ENCODE measurements around the gene RRP15. TPM values are rescaled to one million over a fixed set of nuclear protein-coding genes. Genes with fewer than 3 reads are reported as not detected.

Gene RRP15
- total RNA-seq, 2 donors from 2014 or later: 10.9 to 25.3 TPM

DNA sequence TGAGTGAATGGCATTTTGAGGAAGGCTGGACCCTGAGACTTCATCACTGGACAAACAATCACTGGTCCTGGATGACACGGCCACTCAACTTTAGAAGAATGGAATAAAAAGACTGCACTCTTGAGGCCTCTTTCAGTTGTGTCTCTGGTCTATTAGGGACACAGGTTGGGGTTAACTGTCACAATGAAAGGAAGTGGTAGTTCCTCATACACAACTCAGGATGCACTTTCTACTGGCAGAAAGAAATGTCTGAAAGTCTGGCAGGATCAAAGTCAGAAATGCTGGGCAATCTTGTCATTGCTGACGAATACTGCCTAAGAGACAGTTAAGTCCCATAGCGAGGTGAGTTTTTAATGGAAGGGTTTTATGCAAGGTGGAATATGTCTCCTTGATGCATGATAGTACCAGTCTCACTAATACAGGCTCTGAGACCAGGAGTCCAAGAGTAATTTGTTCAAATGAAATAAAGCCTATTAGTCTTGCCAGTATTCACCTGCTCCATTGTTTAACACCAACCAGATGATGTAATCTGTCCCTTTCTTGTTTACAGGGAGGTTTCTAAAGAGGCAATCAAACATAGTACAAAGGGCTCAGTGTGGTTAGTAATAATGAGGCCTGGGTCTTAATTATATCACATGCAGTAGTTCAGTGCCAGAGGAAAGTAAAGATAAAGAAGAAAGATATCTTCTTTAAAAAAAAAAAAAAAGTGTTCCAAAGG, 11.2 kb upstream of the RRP15 start:
- Mint-ChIP-seq H3K4me1 (no peaks in the 10 kb centered on the region), H3K27me3 (no peaks in the 10 kb centered on the region), H3K4me3 (no peak overlapping the region), H3K9me3 (no peaks in the 10 kb centered on the region), H3K27ac (no peak overlapping the region), H3K36me3 (ENCODE audit: low read depth) (no peaks in the 10 kb centered on the region)
- no peak for ATAC-seq (replicated peaks)

DNA sequence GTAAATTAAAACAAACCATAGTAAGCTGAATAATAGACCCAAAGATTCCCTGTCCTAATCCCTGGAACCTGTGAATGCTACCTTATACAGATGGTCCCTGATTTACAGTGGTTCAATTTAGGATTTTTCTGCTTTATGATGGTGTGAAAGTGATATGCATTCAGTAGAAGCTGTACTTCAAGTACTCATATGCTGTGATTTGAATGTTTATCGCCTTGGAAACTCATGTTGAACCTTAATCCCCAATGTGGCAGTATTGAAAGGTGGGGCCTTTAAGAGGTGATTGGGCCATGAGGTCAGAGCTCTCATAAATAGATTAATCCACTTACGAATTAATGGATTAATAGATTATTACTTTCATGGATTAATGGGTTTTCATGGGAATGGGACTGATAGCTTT, 10.6 kb upstream of the RRP15 start:
- Mint-ChIP-seq H3K4me1 (no peaks in the 10 kb centered on the region), H3K4me3 (no peak overlapping the region), H3K9me3 (no peaks in the 10 kb centered on the region), H3K27ac (no peak overlapping the region), H3K36me3 (ENCODE audit: low read depth) (no peaks in the 10 kb centered on the region), H3K27me3 (no peaks in the 10 kb centered on the region)
- ATAC-seq (replicated peaks): no peak

DNA sequence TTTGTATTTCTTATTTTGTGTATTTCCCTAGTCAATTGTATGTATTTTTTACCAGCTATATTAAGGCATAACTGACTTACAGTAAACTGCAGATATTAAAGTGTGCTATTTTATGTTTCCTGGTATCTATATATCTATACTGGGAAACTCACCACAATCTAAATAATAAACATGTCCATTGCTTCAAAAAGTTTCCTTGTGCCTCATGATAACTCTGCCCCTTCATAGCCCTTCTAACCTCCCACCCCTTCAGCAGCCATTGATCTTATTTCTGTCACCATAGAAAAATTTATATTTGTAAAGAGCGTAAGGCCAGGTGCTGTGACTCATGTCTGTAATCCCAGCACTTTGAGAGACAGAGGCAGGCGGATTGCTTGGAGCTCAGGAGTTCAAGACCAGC, 9.3 kb upstream of the RRP15 start:
- Mint-ChIP-seq H3K27me3 (no peaks in the 10 kb centered on the region), H3K9me3 (no peaks in the 10 kb centered on the region), H3K4me3 (no peak overlapping the region), H3K4me1 (no peaks in the 10 kb centered on the region), H3K27ac (no peak overlapping the region), H3K36me3 (ENCODE audit: low read depth) (no peaks in the 10 kb centered on the region)
- no peak for ATAC-seq (replicated peaks)

DNA sequence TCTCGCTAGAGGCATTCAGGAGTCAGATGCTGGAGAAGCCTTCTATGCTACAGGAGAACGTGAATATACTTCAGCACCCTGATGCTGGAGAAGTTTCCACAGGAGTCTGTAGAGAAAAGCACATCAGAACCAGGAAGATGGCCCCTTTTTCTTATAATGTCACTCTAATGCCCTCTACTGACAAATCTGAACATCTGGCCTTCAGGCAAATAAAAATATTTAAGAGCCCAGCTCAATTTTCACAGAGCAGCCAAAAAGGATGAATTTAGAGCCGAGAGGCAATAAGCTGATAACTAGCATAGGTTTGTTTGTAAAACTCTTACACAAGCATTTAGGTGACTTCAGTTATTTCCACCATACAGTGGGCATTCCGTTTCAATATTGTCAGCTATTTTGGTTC, 3.8 kb upstream of the RRP15 start:
- Mint-ChIP-seq H3K9me3 (no peaks in the 10 kb centered on the region), H3K27me3 (peaks cover 4% of the 10 kb centered on the region), H3K4me1 (peaks cover 6% of the 10 kb centered on the region), H3K36me3 (ENCODE audit: low read depth) (peaks cover 5% of the 10 kb centered on the region), H3K4me3 (no peak overlapping the region), H3K27ac (no peak overlapping the region)
- ATAC-seq (replicated peaks): no peak

DNA sequence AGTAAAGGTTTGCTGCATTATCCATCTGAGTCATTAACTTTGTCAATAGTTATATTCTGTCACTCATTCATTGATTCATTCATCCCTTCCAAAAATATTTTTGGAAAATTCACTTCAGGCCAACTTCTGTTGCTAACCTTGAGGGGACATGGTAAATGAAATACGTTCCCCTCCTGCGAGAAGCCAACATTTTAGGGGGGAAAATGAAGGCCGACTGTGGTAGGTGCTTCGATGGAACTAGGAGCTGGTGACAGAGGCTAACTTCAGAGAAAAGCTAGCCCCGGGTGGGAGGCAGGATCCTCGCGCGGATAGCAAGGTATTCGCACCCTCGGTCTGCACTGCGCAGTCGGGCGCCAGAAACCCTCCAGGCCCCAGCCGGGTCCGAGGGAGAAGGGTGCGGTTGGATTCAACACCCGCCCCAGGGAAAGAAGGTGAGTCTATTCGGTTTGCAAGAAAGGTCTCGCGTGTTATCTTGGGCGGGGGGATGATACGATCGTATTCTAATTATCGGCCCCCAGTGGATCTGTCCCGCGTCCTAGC, 646 bp upstream of the RRP15 start:
- peak; percentile 17 for ATAC-seq (replicated peaks)
- Mint-ChIP-seq H3K27ac (peak overlapping the region; percentile 93), H3K36me3 (ENCODE audit: low read depth) (peaks cover 24% of the 10 kb centered on the region)

DNA sequence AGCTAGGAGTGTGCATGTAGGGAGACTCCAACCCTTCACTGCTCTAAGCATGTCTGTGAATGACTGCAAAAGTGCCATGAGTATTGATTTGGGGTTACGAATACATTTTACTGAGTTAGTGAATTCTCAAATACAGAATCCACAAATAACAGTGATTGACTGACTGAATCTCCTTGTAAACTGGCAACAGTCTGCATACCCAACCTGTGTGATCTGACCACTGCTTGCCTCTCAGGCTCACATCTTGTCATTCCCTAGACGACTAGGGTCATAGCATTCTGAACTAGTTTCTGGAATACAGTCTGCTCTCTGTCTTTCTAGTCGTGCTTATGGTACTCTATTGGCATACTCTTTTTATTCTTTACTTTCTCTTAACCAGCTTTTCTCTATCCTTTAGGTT, 7.4 kb downstream of the RRP15 start:
- ATAC-seq (replicated peaks): no peak

More for the DNA sequence above, 646 bp upstream of the RRP15 start:
- H3K4me3 Mint-ChIP-seq: peak overlapping the region; percentile 94
- H3K27me3 Mint-ChIP-seq: peaks cover 4% of the 10 kb centered on the region
- H3K4me1 Mint-ChIP-seq: peaks cover 10% of the 10 kb centered on the region
- no peaks in the 10 kb centered on the region for H3K9me3 Mint-ChIP-seq

DNA sequence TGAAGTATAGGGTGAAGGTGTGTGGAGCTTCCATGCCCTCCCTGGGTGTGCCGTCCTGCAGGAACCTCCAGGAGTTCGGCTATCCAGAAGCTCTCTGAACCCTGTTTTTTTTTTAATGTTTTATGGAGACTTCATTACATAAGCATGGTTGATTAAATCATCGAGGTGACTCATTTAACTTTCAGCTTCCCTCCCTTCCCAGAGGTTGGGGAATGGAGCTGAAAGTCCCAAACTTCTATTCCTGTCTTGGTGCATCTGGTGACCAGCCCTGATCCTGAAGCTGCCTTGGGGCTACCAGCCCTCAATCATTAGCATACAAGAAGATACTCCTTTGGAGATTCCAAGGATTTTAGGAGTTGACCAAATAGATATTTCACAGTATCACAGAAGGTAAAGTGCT, 9.5 kb downstream of the RRP15 start:
- H3K4me1 Mint-ChIP-seq: peaks cover 9% of the 10 kb centered on the region
- no peak overlapping the region for H3K27ac Mint-ChIP-seq
- no peaks in the 10 kb centered on the region for H3K9me3 Mint-ChIP-seq
- H3K27me3 Mint-ChIP-seq: no peaks in the 10 kb centered on the region
- ATAC-seq (replicated peaks): no peak
- no peak overlapping the region for H3K4me3 Mint-ChIP-seq
- H3K36me3 Mint-ChIP-seq (ENCODE audit: low read depth): peaks cover 41% of the 10 kb centered on the region

More for the DNA sequence above, 7.4 kb downstream of the RRP15 start:
- Mint-ChIP-seq H3K27me3 (no peaks in the 10 kb centered on the region), H3K36me3 (ENCODE audit: low read depth) (peaks cover 60% of the 10 kb centered on the region), H3K4me1 (peaks cover 9% of the 10 kb centered on the region), H3K27ac (no peak overlapping the region), H3K9me3 (no peaks in the 10 kb centered on the region), H3K4me3 (no peak overlapping the region)

DNA sequence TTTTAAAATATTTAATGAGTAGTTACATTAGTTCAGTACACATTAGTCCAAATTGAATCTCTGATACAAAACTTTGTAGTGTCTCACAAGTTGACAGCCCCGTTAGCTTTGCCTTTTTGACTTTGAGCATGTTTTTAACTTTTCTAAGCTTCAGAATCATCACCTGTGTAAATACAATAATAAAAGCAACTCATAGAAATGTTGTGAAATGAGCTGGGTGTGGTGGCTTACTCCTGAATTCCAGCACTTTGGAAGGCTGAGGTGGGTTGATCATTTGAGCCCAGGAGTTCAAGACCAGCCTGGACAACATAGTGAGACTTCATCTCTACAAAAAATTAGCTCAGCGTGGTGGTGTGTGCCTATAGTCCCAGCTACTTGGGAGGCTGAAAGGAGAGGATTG, 11.1 kb downstream of the RRP15 start:
- no peaks in the 10 kb centered on the region for H3K9me3 Mint-ChIP-seq
- H3K27ac Mint-ChIP-seq: peak overlapping the region; percentile 51
- H3K4me3 Mint-ChIP-seq: no peak overlapping the region
- no peaks in the 10 kb centered on the region for H3K27me3 Mint-ChIP-seq
- H3K36me3 Mint-ChIP-seq (ENCODE audit: low read depth): peaks cover 44% of the 10 kb centered on the region
- ATAC-seq (replicated peaks): no peak
- peaks cover 9% of the 10 kb centered on the region for H3K4me1 Mint-ChIP-seq

DNA sequence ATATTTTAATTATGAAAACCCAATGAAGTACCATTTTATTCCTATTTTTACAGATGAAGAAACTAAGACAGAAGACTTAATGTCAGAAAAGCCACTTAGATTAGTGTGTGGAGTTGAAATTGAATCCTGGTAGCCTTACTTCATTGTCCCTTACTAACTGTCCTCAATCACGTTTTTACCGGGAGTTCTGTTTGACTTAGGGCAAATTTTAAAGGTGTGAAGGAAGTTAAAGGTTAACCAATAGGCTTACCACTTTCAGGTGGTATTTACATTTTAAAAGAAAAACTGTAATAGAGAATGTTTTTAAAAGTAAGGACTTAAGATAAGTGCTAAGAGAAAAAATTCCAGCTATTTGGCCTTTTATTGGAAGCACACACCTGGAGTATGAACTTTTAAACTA, 12.4 kb downstream of the RRP15 start:
- Mint-ChIP-seq H3K36me3 (ENCODE audit: low read depth) (peaks cover 52% of the 10 kb centered on the region), H3K4me1 (peaks cover 9% of the 10 kb centered on the region), H3K27ac (peak overlapping the region; percentile 51), H3K27me3 (no peaks in the 10 kb centered on the region), H3K4me3 (no peak overlapping the region), H3K9me3 (no peaks in the 10 kb centered on the region)
- no peak for ATAC-seq (replicated peaks)

DNA sequence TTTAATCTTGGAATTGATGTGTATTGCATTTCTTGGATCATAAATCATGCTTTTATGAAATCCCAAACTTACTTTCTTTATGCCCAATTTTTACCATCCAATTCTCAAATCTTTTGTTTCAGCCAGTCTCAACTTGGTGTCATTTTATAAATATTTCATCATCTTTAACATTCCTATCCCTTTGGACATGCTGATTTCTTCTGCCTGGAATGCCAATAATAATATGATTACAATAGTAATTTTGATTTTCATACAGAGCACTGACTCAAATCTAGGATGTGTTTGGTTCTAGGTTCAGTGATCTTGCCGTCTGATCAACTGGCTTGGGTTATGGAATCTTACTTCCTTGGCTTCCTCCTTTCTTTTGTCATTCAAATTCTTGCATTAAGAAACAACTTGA, 12.8 kb downstream of the RRP15 start:
- Mint-ChIP-seq H3K4me1 (peaks cover 9% of the 10 kb centered on the region), H3K4me3 (no peak overlapping the region), H3K27ac (no peak overlapping the region), H3K27me3 (no peaks in the 10 kb centered on the region), H3K9me3 (no peaks in the 10 kb centered on the region), H3K36me3 (ENCODE audit: low read depth) (peaks cover 56% of the 10 kb centered on the region)
- ATAC-seq (replicated peaks): no peak

DNA sequence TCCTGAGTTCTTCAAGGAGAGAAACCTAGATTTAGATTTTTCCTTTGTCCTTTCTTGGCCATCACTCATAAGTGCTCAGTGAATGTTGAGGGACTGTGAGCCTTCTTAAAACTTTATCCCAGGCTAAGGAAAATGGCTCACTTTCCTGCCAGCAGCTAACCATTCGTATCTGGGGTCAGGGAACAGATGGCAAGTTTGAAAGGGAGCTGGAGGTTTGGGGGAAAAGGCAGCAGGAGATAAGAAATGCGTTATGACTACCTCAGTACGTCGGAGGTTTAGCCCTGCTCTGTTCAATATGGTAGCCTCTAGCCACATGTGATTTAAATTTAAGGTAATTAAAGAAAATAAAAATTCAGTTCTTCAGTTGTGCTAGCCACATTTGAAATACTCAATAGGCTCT, 13.3 kb downstream of the RRP15 start:
- H3K4me1 Mint-ChIP-seq: peaks cover 9% of the 10 kb centered on the region
- H3K4me3 Mint-ChIP-seq: no peak overlapping the region
- no peaks in the 10 kb centered on the region for H3K27me3 Mint-ChIP-seq
- H3K36me3 Mint-ChIP-seq (ENCODE audit: low read depth): peaks cover 60% of the 10 kb centered on the region
- H3K27ac Mint-ChIP-seq: no peak overlapping the region
- no peak for ATAC-seq (replicated peaks)
- H3K9me3 Mint-ChIP-seq: no peaks in the 10 kb centered on the region

DNA sequence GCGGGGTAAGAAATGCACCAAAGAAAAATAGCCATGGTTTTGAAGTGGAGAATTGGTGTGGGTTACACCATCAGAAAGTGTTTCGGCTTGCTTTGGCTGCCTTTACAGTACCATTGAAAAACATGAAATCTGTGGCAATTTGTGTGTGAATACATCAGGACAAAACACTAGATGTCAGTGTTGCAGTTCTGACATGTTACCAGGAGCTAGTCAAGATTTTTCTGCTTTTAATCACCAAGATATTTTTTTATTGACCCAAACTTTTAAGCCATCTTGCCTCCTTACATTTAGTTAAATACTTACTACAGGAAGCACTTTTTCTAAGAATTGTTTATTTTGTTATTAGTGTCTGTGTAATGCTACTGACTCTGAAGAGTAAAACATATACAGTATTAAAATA, 14.3 kb downstream of the RRP15 start:
- Mint-ChIP-seq H3K27me3 (no peaks in the 10 kb centered on the region), H3K4me1 (peaks cover 9% of the 10 kb centered on the region), H3K36me3 (ENCODE audit: low read depth) (peaks cover 60% of the 10 kb centered on the region), H3K9me3 (no peaks in the 10 kb centered on the region), H3K27ac (no peak overlapping the region), H3K4me3 (no peak overlapping the region)
- no peak for ATAC-seq (replicated peaks)

DNA sequence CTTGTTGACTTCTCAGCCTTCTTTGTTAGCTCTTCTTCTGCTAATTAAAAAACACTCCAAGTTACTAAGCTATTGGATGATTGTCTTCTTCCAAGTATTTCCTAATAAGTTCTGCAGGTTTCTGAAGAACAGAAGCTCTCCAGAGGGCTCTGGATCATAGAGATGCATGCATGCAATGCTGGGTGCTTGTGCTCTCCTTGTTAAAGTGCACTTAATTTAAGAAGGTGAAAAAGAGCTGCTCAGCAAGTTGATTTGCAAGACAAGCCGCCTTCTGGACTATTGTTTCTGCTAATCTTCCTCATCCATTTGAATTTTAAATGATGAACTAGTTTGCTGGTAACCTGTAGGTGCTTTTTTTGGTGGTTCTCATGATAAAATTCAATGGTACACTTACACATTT, 16.1 kb downstream of the RRP15 start:
- no peak overlapping the region for H3K27ac Mint-ChIP-seq
- H3K4me3 Mint-ChIP-seq: no peak overlapping the region
- no peaks in the 10 kb centered on the region for H3K9me3 Mint-ChIP-seq

DNA sequence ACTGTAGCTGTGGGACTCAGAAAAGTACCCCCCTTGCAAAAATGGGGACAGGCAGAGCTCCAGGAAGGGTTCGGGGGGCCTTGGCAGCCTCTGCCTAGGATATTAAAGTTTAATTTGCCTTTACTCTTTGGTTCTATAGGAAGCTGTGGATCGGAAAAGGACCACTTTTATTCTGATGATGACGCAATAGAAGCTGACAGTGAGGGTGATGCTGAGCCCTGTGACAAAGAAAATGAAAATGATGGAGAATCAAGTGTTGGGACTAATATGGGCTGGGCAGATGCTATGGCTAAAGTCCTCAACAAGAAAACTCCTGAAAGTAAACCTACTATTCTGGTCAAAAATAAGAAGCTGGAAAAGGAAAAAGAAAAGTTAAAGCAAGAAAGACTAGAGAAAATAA, 17.1 kb downstream of the RRP15 start:
- no peak for ATAC-seq (replicated peaks)
- Mint-ChIP-seq H3K36me3 (ENCODE audit: low read depth) (peaks cover 61% of the 10 kb centered on the region), H3K27ac (no peak overlapping the region), H3K9me3 (no peaks in the 10 kb centered on the region), H3K4me3 (no peak overlapping the region), H3K4me1 (peaks cover 3% of the 10 kb centered on the region), H3K27me3 (no peaks in the 10 kb centered on the region)

More for the DNA sequence above, 16.1 kb downstream of the RRP15 start:
- H3K36me3 Mint-ChIP-seq (ENCODE audit: low read depth): peaks cover 65% of the 10 kb centered on the region
- H3K27me3 Mint-ChIP-seq: no peaks in the 10 kb centered on the region
- no peak for ATAC-seq (replicated peaks)
- peaks cover 9% of the 10 kb centered on the region for H3K4me1 Mint-ChIP-seq

DNA sequence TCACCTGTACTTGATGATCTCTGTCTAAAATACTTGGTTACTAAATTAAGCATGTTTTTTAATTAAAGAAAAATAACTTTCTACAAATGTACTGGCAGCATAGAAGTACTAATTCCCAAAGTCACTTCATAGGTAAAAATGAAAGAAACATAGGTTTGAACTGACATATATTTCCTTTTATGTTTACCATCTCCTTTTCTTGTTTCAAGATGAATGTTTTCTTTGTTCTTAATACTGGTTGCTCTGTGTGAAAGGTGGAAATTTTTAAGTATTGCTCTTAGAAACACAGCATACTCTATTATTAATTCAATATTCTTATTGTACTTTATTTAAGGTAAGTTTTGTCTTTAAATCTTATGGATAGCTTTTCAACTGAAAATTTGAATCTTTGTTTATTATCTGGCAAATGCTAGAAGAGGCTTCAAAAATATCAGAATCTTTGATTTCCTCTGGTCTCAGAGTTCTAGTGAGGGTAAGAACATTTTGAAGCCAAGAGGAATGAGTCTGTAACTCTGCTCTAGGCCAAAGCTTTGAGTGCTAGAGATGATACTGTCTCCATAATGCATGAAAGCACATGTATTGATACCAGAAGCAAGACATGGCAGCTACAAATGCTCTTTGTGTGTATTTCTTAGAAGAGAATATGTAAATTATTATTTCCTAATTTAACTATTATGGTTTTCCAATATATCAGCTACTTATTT, 18.2 kb downstream of the RRP15 start:
- Mint-ChIP-seq H3K36me3 (ENCODE audit: low read depth) (peaks cover 68% of the 10 kb centered on the region), H3K9me3 (no peaks in the 10 kb centered on the region)

More for the DNA sequence above, 18.2 kb downstream of the RRP15 start:
- Mint-ChIP-seq H3K4me1 (no peaks in the 10 kb centered on the region), H3K27me3 (no peaks in the 10 kb centered on the region), H3K4me3 (no peak overlapping the region), H3K27ac (no peak overlapping the region)
- no peak for ATAC-seq (replicated peaks)

All from activated T-helper 17 cell treated with anti-CD3 and anti-CD28 coated beads, Interleukin-2, amount 50 U/mL, for 72 hours (primary cell).